ENCODE measurements around the gene KNDC1.

Gene KNDC1

GRCh38 chr10:133251388-133252222 lies 91.6 kb downstream of the KNDC1 start:
- no peak overlapping the region for H3K4me3 Mint-ChIP-seq
- no peaks in the 10 kb centered on the region for H3K27me3 Mint-ChIP-seq

GRCh38 chr10:133252223-133252552 lies 92.2 kb downstream of the KNDC1 start:
- no peak for DNase-seq
- H3K27me3 Mint-ChIP-seq, result no peaks in the 10 kb centered on the region
- no peaks in the 10 kb centered on the region for H3K36me3 Mint-ChIP-seq (ENCODE audit: low read depth)
- H3K4me1 Mint-ChIP-seq (ENCODE audit: low read depth), result peaks cover 4% of the 10 kb centered on the region
- no peak overlapping the region for H3K27ac Mint-ChIP-seq
- H3K9me3 Mint-ChIP-seq, result no peaks in the 10 kb centered on the region
- H3K4me3 Mint-ChIP-seq, result no peak overlapping the region

More at GRCh38 chr10:133251388-133252222, 91.6 kb downstream of the KNDC1 start:
- Mint-ChIP-seq H3K36me3 (ENCODE audit: low read depth) (no peaks in the 10 kb centered on the region), H3K4me1 (ENCODE audit: low read depth) (no peaks in the 10 kb centered on the region), H3K27ac (no peak overlapping the region), H3K9me3 (no peaks in the 10 kb centered on the region)
- DNase-seq, result no peak

GRCh38 chr10:133253361-133253955 lies 93.4 kb downstream of the KNDC1 start:
- H3K27me3 Mint-ChIP-seq, result no peaks in the 10 kb centered on the region
- H3K36me3 Mint-ChIP-seq (ENCODE audit: low read depth), result no peaks in the 10 kb centered on the region
- no peak overlapping the region for H3K4me3 Mint-ChIP-seq
- no peak overlapping the region for H3K27ac Mint-ChIP-seq
- H3K4me1 Mint-ChIP-seq (ENCODE audit: low read depth), result peaks cover 16% of the 10 kb centered on the region
- no peaks in the 10 kb centered on the region for H3K9me3 Mint-ChIP-seq
- no peak for DNase-seq

- Mint-ChIP-seq H3K27ac (no peak overlapping the region), H3K9me3 (no peaks in the 10 kb centered on the region), H3K27me3 (no peaks in the 10 kb centered on the region), H3K4me1 (ENCODE audit: low read depth) (peaks cover 24% of the 10 kb centered on the region), H3K36me3 (ENCODE audit: low read depth) (no peaks in the 10 kb centered on the region), H3K4me3 (no peak overlapping the region)
- no peak for DNase-seq
These were observed 94.6 kb downstream of the KNDC1 start for GRCh38 chr10:133254421-133255120.

GRCh38 chr10:133255323-133255722 lies 95.3 kb downstream of the KNDC1 start:
- no peaks in the 10 kb centered on the region for H3K36me3 Mint-ChIP-seq (ENCODE audit: low read depth)
- peaks cover 32% of the 10 kb centered on the region for H3K4me1 Mint-ChIP-seq (ENCODE audit: low read depth)
- DNase-seq, result no peak
- no peaks in the 10 kb centered on the region for H3K9me3 Mint-ChIP-seq
- H3K4me3 Mint-ChIP-seq, result no peak overlapping the region
- no peaks in the 10 kb centered on the region for H3K27me3 Mint-ChIP-seq
- H3K27ac Mint-ChIP-seq, result no peak overlapping the region

- H3K27ac Mint-ChIP-seq, result peak overlapping the region; percentile 63
- H3K36me3 Mint-ChIP-seq (ENCODE audit: low read depth), result peaks cover 3% of the 10 kb centered on the region
- H3K9me3 Mint-ChIP-seq, result no peaks in the 10 kb centered on the region
- peak overlapping the region; percentile 55 for H3K4me3 Mint-ChIP-seq
- no peak for DNase-seq
- peaks cover 47% of the 10 kb centered on the region for H3K4me1 Mint-ChIP-seq (ENCODE audit: low read depth)
- H3K27me3 Mint-ChIP-seq, result no peaks in the 10 kb centered on the region
These were observed 97.6 kb downstream of the KNDC1 start for GRCh38 chr10:133257489-133258065.

GRCh38 chr10:133258066-133258817 lies 98.2 kb downstream of the KNDC1 start:
- peaks cover 54% of the 10 kb centered on the region for H3K4me1 Mint-ChIP-seq (ENCODE audit: low read depth)
- DNase-seq, result peak; percentile 71
- H3K36me3 Mint-ChIP-seq (ENCODE audit: low read depth), result peaks cover 9% of the 10 kb centered on the region
- H3K4me3 Mint-ChIP-seq, result peak overlapping the region; percentile 55
- no peaks in the 10 kb centered on the region for H3K9me3 Mint-ChIP-seq
- H3K27me3 Mint-ChIP-seq, result no peaks in the 10 kb centered on the region
- peak overlapping the region; percentile 88 for H3K27ac Mint-ChIP-seq

- Mint-ChIP-seq H3K27ac (peak overlapping the region; percentile 97), H3K36me3 (ENCODE audit: low read depth) (peaks cover 16% of the 10 kb centered on the region), H3K27me3 (no peaks in the 10 kb centered on the region), H3K9me3 (no peaks in the 10 kb centered on the region), H3K4me1 (ENCODE audit: low read depth) (peaks cover 60% of the 10 kb centered on the region), H3K4me3 (peak overlapping the region; percentile 63)
- DNase-seq, result peak; percentile 85
These were observed 99.0 kb downstream of the KNDC1 start for GRCh38 chr10:133258818-133259601.

- no peaks in the 10 kb centered on the region for H3K9me3 Mint-ChIP-seq
- peaks cover 22% of the 10 kb centered on the region for H3K36me3 Mint-ChIP-seq (ENCODE audit: low read depth)
- DNase-seq, result no peak
- no peaks in the 10 kb centered on the region for H3K27me3 Mint-ChIP-seq
- peak overlapping the region; percentile 63 for H3K4me3 Mint-ChIP-seq
- peak overlapping the region; percentile 97 for H3K27ac Mint-ChIP-seq
- H3K4me1 Mint-ChIP-seq (ENCODE audit: low read depth), result peaks cover 66% of the 10 kb centered on the region
These were observed 99.6 kb downstream of the KNDC1 start for GRCh38 chr10:133259602-133259989.

GRCh38 chr10:133260895-133261725 lies 101.1 kb downstream of the KNDC1 start:
- Mint-ChIP-seq H3K4me1 (ENCODE audit: low read depth) (peaks cover 79% of the 10 kb centered on the region), H3K36me3 (ENCODE audit: low read depth) (peaks cover 32% of the 10 kb centered on the region), H3K27me3 (no peaks in the 10 kb centered on the region), H3K27ac (peak overlapping the region; percentile 93), H3K9me3 (no peaks in the 10 kb centered on the region), H3K4me3 (peak overlapping the region; percentile 80)
- DNase-seq, result peak; percentile 82

GRCh38 chr10:133261726-133262325 lies 101.8 kb downstream of the KNDC1 start:
- no peaks in the 10 kb centered on the region for H3K9me3 Mint-ChIP-seq
- peaks cover 36% of the 10 kb centered on the region for H3K36me3 Mint-ChIP-seq (ENCODE audit: low read depth)
- peak overlapping the region; percentile 64 for H3K27ac Mint-ChIP-seq
- peaks cover 79% of the 10 kb centered on the region for H3K4me1 Mint-ChIP-seq (ENCODE audit: low read depth)
- peak overlapping the region; percentile 80 for H3K4me3 Mint-ChIP-seq
- H3K27me3 Mint-ChIP-seq, result no peaks in the 10 kb centered on the region
- DNase-seq, result peak; percentile 91

GRCh38 chr10:133262696-133263095 lies 102.7 kb downstream of the KNDC1 start:
- peak overlapping the region; percentile 67 for H3K4me3 Mint-ChIP-seq
- DNase-seq, result peak; percentile 46
- no peaks in the 10 kb centered on the region for H3K9me3 Mint-ChIP-seq
- H3K36me3 Mint-ChIP-seq (ENCODE audit: low read depth), result peaks cover 45% of the 10 kb centered on the region
- H3K4me1 Mint-ChIP-seq (ENCODE audit: low read depth), result peaks cover 70% of the 10 kb centered on the region
- H3K27me3 Mint-ChIP-seq, result no peaks in the 10 kb centered on the region
- H3K27ac Mint-ChIP-seq, result peak overlapping the region; percentile 59
